Astrocyte (in vitro differentiated cells and primary cell): ENCODE results near the gene ISL2. TPM values are rescaled to one million over a fixed set of nuclear protein-coding genes. Genes with fewer than 3 reads are reported as not detected.

Source experiments
- DNase-seq: peaks from one replicate; pipeline ENCODE4 v3.0.0-alpha.2; 2010; ENCODE audit warnings: low read depth
- FAIRE-seq: peaks from 2 replicates; lab custom pipeline; 2011; peaks lifted over from hg19 to GRCh38; lab: Jason Lieb, UNC
- H2AFZ ChIP-seq: 2 replicates; pipeline ENCODE4 v1.6.0; 2012; ENCODE audit warnings: low read depth, low read length, inconsistent platforms
- H3K27ac ChIP-seq: 2 replicates; pipeline ENCODE4 v1.5.1; 2011; ENCODE audit warnings: low read depth, low read length, inconsistent platforms
- H3K27me3 ChIP-seq: 2 replicates; pipeline ENCODE4 v1.6.0; 2011; ENCODE audit warnings: low read length, inconsistent platforms; ENCODE audit not compliant: insufficient read depth
- H3K36me3 ChIP-seq: 2 replicates; pipeline ENCODE4 v1.5.1; 2011; ENCODE audit warnings: low read length, inconsistent platforms; ENCODE audit not compliant: insufficient read depth
- H3K4me1 ChIP-seq: 2 replicates; pipeline ENCODE4 v1.5.1; 2011; ENCODE audit warnings: low read length, inconsistent platforms; ENCODE audit not compliant: insufficient read depth
- H3K4me2 ChIP-seq: 2 replicates; pipeline ENCODE4 v1.6.0; 2012; ENCODE audit warnings: low read length, inconsistent platforms
- H3K4me3 ChIP-seq: 2 replicates; pipeline ENCODE4 v1.5.1; 2011; ENCODE audit warnings: low read depth, mild to moderate bottlenecking, low read length, inconsistent platforms; ENCODE audit not compliant: insufficient read depth
- H3K79me2 ChIP-seq: 2 replicates; pipeline ENCODE4 v1.6.0; 2012; ENCODE audit warnings: mild to moderate bottlenecking, low read length, inconsistent platforms; ENCODE audit not compliant: insufficient read depth
- H3K9ac ChIP-seq: 2 replicates; pipeline ENCODE4 v1.6.0; 2012; ENCODE audit warnings: mild to moderate bottlenecking, low read length, inconsistent platforms
- H3K9me3 ChIP-seq: 2 replicates; pipeline ENCODE4 v1.5.1; 2012; ENCODE audit warnings: low read depth, mild to moderate bottlenecking, low read length, inconsistent platforms; ENCODE audit not compliant: insufficient read depth
- H4K20me1 ChIP-seq: 2 replicates; pipeline ENCODE4 v1.6.0; 2012; ENCODE audit warnings: low read length, inconsistent platforms; ENCODE audit not compliant: insufficient read depth
- H3K27ac Mint-ChIP-seq: one replicate; pipeline ENCODE4 v1.8.0; 2021; ENCODE audit warnings: mild to moderate bottlenecking, mixed read lengths; ENCODE audit not compliant: unreplicated experiment
- H3K27me3 Mint-ChIP-seq: one replicate; pipeline ENCODE4 v1.8.0; 2021; ENCODE audit warnings: low read depth, mixed read lengths; ENCODE audit not compliant: unreplicated experiment
- H3K36me3 Mint-ChIP-seq: one replicate; pipeline ENCODE4 v1.8.0; 2021; ENCODE audit warnings: low read depth, mixed read lengths; ENCODE audit not compliant: unreplicated experiment
- H3K4me1 Mint-ChIP-seq: one replicate; pipeline ENCODE4 v1.8.0; 2021; ENCODE audit warnings: low read depth, mixed read lengths; ENCODE audit not compliant: unreplicated experiment
- H3K4me3 Mint-ChIP-seq: one replicate; pipeline ENCODE4 v1.8.0; 2021; ENCODE audit warnings: mild to moderate bottlenecking, moderate library complexity, mixed read lengths; ENCODE audit not compliant: unreplicated experiment
- H3K9me3 Mint-ChIP-seq: one replicate; pipeline ENCODE4 v1.8.0; 2021; ENCODE audit warnings: mild to moderate bottlenecking, mixed read lengths; ENCODE audit not compliant: unreplicated experiment
- CTCF ChIP-seq: IDR thresholded peaks from 2 replicates; pipeline ENCODE4 v1.5.1; 2011; ENCODE audit warnings: low read depth, mild to moderate bottlenecking, inconsistent platforms, low read length, moderate library complexity; ENCODE audit not compliant: insufficient read depth
- EZH2 ChIP-seq: IDR thresholded peaks from 2 replicates; pipeline ENCODE4 v1.6.1; 2012; ENCODE audit warnings: mild to moderate bottlenecking, low read length, inconsistent platforms; ENCODE audit not compliant: insufficient read depth
- total RNA-seq: library from RNA; stranded (reverse); gene quantifications from 2 replicates; pipeline ENCODE4 v1.2.1, GENCODE V29; 2021

The ISL2 gene
- total RNA-seq, 1 donor from 2014 or later = 2.1 TPM

DNA sequence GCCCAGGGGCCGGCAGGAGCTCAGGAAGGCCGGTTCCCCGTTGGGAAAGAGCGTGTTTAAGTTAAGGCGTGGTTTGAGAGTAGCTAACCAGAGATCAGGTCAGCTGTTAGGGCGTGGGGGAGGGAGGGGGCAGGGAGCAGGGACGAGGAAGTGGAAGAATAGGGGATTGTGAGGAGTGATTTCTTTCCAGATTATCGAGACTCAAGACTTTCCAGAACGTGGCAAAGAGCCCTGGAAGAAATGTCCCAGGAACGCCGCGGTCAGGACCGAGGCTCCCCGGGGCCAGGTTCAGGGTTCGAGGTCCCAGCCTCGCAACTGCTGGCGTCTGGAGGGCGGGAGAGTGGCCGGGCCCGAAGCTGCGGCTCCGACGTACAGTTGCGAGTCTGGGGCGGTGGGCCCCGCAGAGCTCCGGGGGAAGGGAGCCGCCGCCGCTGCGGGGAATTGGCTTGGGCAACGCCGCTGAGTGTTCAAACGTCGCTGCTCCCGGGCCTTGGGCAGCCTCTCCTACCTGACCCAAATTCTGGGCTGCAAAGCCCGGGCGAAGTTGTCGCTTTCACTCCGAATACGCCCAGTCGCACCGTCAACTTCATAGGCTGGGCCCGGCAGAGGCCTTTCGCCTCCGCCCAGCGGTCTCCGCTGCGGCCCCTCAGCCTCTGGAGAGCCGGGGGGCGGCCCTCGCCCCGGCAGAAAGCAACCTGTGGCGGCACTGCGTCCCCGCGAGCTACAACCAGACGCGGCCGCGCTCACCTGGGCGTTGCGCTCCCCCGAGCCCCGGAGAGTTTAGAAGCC lies 9.5 kb downstream of the ISL2 start:
- H3K4me2 ChIP-seq = peak overlapping the region; percentile 80
- peaks cover 54% of the 10 kb centered on the region for H3K27me3 Mint-ChIP-seq
- no peak overlapping the region for H2AFZ ChIP-seq

GRCh38 chr15:76346669-76347481 lies 10.3 kb downstream of the ISL2 start:
- Histone ChIP-seq H3K27ac (no peak overlapping the region), H3K79me2 (no peaks in the 10 kb centered on the region), H3K9me3 (peaks cover 2% of the 10 kb centered on the region), H3K27me3 (peaks cover 59% of the 10 kb centered on the region), H3K4me2 (peak overlapping the region; percentile 80), H3K9ac (no peak overlapping the region), H4K20me1 (peaks cover 16% of the 10 kb centered on the region), H3K36me3 (no peaks in the 10 kb centered on the region), H2AFZ (no peak overlapping the region), H3K4me3 (peak overlapping the region; percentile 34), H3K4me1 (peaks cover 13% of the 10 kb centered on the region)
- Mint-ChIP-seq H3K4me1 (peaks cover 9% of the 10 kb centered on the region), H3K27me3 (peaks cover 48% of the 10 kb centered on the region), H3K9me3 (peaks cover 13% of the 10 kb centered on the region), H3K4me3 (peak overlapping the region; percentile 74), H3K27ac (no peak overlapping the region), H3K36me3 (peaks cover 1% of the 10 kb centered on the region)
- TF ChIP-seq EZH2 (peak; percentile 84), CTCF (no peak)
- DNase-seq = no peak
- no peak for FAIRE-seq

More for the DNA sequence above, 9.5 kb downstream of the ISL2 start:
- Mint-ChIP-seq H3K9me3 (peaks cover 16% of the 10 kb centered on the region), H3K4me3 (peak overlapping the region; percentile 20), H3K4me1 (peaks cover 9% of the 10 kb centered on the region), H3K36me3 (peaks cover 6% of the 10 kb centered on the region), H3K27ac (peak overlapping the region; percentile 43)
- FAIRE-seq = no peak
- peaks cover 2% of the 10 kb centered on the region for H3K9me3 ChIP-seq
- H3K79me2 ChIP-seq = no peaks in the 10 kb centered on the region
- DNase-seq = no peak
- peaks cover 66% of the 10 kb centered on the region for H3K27me3 ChIP-seq
- H4K20me1 ChIP-seq = peaks cover 17% of the 10 kb centered on the region
- peak overlapping the region; percentile 34 for H3K4me3 ChIP-seq
- H3K4me1 ChIP-seq = peaks cover 16% of the 10 kb centered on the region
- no peaks in the 10 kb centered on the region for H3K36me3 ChIP-seq
- TF ChIP-seq CTCF = no peak
- peak; percentile 90 for TF ChIP-seq EZH2
- no peak overlapping the region for H3K27ac ChIP-seq
- no peak overlapping the region for H3K9ac ChIP-seq
